H1 (cell line): ENCODE results near the gene BLVRA. TPM values are rescaled to one million over a fixed set of nuclear protein-coding genes. Genes with fewer than 3 reads are reported as not detected.

Experiments used
- CTCF ChIA-PET: fragments of 300-600 bp; sonication (Branson Sonifier 250); formaldehyde crosslinking; loops from one replicate; lab custom pipeline; 2021; ENCODE audit not compliant: partially characterized antibody; lab: Charles Lee
- POLR2A ChIA-PET: fragments of 300-600 bp; sonication (Branson Sonifier 250); formaldehyde crosslinking; loops from one replicate; lab custom pipeline; 2021; ENCODE audit warnings: inconsistent platforms; ENCODE audit not compliant: partially characterized antibody; lab: Charles Lee
- DNase-seq, 2 experiments: peaks; one replicate each; pipeline versions ENCODE4 v3.0.0 to v3.0.0-alpha.2; 2010 to 2022; ENCODE audit warnings: low spot score in 2 of 2, low read depth in 1 of 2, mixed read lengths in 1 of 2
- FAIRE-seq: peaks from 2 replicates; lab custom pipeline; 2011; peaks lifted over from hg19 to GRCh38; lab: Jason Lieb, UNC
- H2AFZ ChIP-seq: 2 replicates; pipeline ENCODE4 v1.8.1; 2012; ENCODE audit warnings: low read length, inconsistent platforms
- H2AK5ac ChIP-seq: 2 replicates; pipeline ENCODE4 v1.6.1; 2013; ENCODE audit warnings: low read depth, low read length
- H2BK120ac ChIP-seq: replicated peaks from 2 replicates; pipeline ENCODE3; 2013; ENCODE audit warnings: low read depth, low read length, inconsistent platforms
- H2BK12ac ChIP-seq: 2 replicates; pipeline ENCODE4 v1.6.1; 2013; ENCODE audit warnings: low read depth, low read length
- H2BK15ac ChIP-seq: 2 replicates; pipeline ENCODE4 v1.6.1; 2013; ENCODE audit warnings: low read length
- H2BK20ac ChIP-seq: 2 replicates; pipeline ENCODE4 v1.6.1; 2013; ENCODE audit warnings: low read length
- H2BK5ac ChIP-seq: 2 replicates; pipeline ENCODE4 v1.6.1; 2013; ENCODE audit warnings: low read depth, low read length
- H3K14ac ChIP-seq: 2 replicates; pipeline ENCODE4 v1.6.1; 2013; ENCODE audit warnings: inconsistent platforms; ENCODE audit not compliant: insufficient read length
- H3K18ac ChIP-seq: 2 replicates; pipeline ENCODE4 v1.6.1; 2013; ENCODE audit warnings: low read length; ENCODE audit errors: extremely low read depth
- H3K23ac ChIP-seq: 2 replicates; pipeline ENCODE4 v1.6.1; 2013; ENCODE audit warnings: inconsistent platforms; ENCODE audit not compliant: insufficient read length
- H3K23me2 ChIP-seq: 2 replicates; pipeline ENCODE4 v1.6.1; 2013; ENCODE audit warnings: low read depth, low read length
- H3K27ac ChIP-seq: 2 replicates; pipeline ENCODE4 v1.6.1; 2011; ENCODE audit warnings: low read depth, low read length, inconsistent platforms
- H3K27me3 ChIP-seq, 4 experiments: replicated peaks in 1 of 4; 1 replicate in 1 of 4; 2 replicates in 3 of 4; pipeline versions ENCODE4 v1.6.1 to v1.8.1; 2011 to 2013; ENCODE audit warnings: low read length in 3 of 4, mild to moderate bottlenecking in 3 of 4, inconsistent platforms in 2 of 4, mixed read lengths in 2 of 4, moderate library complexity in 1 of 4; ENCODE audit not compliant: control insufficient read depth in 3 of 4, insufficient read depth in 3 of 4; ENCODE audit errors: extremely low read depth in 1 of 4
- H3K36me3 ChIP-seq, 4 experiments: 2 replicates each; pipeline versions ENCODE4 v1.6.1 to v1.8.1; 2011 to 2013; ENCODE audit warnings: mild to moderate bottlenecking in 4 of 4, low read length in 3 of 4, moderate library complexity in 2 of 4, control low read depth in 1 of 4, inconsistent platforms in 1 of 4; ENCODE audit not compliant: insufficient read depth in 4 of 4, control insufficient read depth in 2 of 4
- H3K4ac ChIP-seq: replicated peaks from 2 replicates; pipeline ENCODE3; 2013; ENCODE audit warnings: low read length, low read depth, mixed read lengths, inconsistent platforms; ENCODE audit not compliant: insufficient read length
- H3K4me1 ChIP-seq, 4 experiments: replicated peaks in 1 of 4; 1 replicate in 1 of 4; 2 replicates in 3 of 4; pipeline versions ENCODE4 v1.6.1 to v1.8.1; 2011 to 2013; ENCODE audit warnings: low read length in 3 of 4, inconsistent platforms in 2 of 4, mixed read lengths in 1 of 4; ENCODE audit not compliant: insufficient read depth in 4 of 4, control insufficient read depth in 3 of 4
- H3K4me2 ChIP-seq, 2 experiments: 2 replicates each; pipeline versions ENCODE4 v1.6.1 to v1.8.1; 2011 to 2013; ENCODE audit warnings: low read depth in 2 of 2, low read length in 2 of 2, control low read depth in 1 of 2, inconsistent platforms in 1 of 2, mild to moderate bottlenecking in 1 of 2; ENCODE audit not compliant: insufficient read depth in 1 of 2
- H3K4me3 ChIP-seq, 4 experiments: fragments of 200-600, 300-600 bp in 1 of 4; sonication (generic), shearing (Covaris generic), sonication (Bioruptor Twin) in 1 of 4; 2 replicates each; pipeline versions ENCODE4 v1.5.1 to v1.8.1; 2011 to 2016; ENCODE audit warnings: low read length in 4 of 4, low read depth in 3 of 4, control low read depth in 2 of 4, inconsistent platforms in 2 of 4, mild to moderate bottlenecking in 2 of 4, mixed read lengths in 1 of 4, moderate library complexity in 1 of 4; ENCODE audit not compliant: insufficient read depth in 2 of 4; ENCODE audit errors: extremely low read depth in 1 of 4
- H3K56ac ChIP-seq: replicated peaks from 2 replicates; pipeline ENCODE3; 2013; ENCODE audit warnings: low read depth, mild to moderate bottlenecking, mixed read lengths, low read length, inconsistent platforms; ENCODE audit not compliant: insufficient read length
- H3K79me1 ChIP-seq: 2 replicates; pipeline ENCODE4 v1.6.1; 2013; ENCODE audit warnings: low read depth, low read length, control low read depth
- H3K79me2 ChIP-seq, 2 experiments: 2 replicates each; pipeline versions ENCODE4 v1.6.1 to v1.8.1; 2012 to 2013; ENCODE audit warnings: low read length in 2 of 2, mild to moderate bottlenecking in 2 of 2, inconsistent platforms in 1 of 2; ENCODE audit not compliant: insufficient read depth in 2 of 2, control insufficient read depth in 1 of 2
- H3K9ac ChIP-seq, 4 experiments: replicated peaks in 1 of 4; 1 replicate in 1 of 4; 2 replicates in 3 of 4; pipeline versions ENCODE4 v1.6.1 to v1.8.1; 2011 to 2013; ENCODE audit warnings: low read depth in 3 of 4, low read length in 3 of 4, control low read depth in 2 of 4, mild to moderate bottlenecking in 2 of 4, moderate library complexity in 2 of 4, inconsistent platforms in 1 of 4; ENCODE audit errors: extremely low read depth in 1 of 4
- H3K9me3 ChIP-seq, 2 experiments: 2 replicates each; pipeline versions ENCODE4 v1.6.1 to v1.8.1; 2012 to 2013; ENCODE audit warnings: mild to moderate bottlenecking in 2 of 2, moderate library complexity in 2 of 2, control low read depth in 1 of 2, inconsistent platforms in 1 of 2, low read depth in 1 of 2, low read length in 1 of 2, mixed read lengths in 1 of 2; ENCODE audit not compliant: insufficient read depth in 2 of 2
- H4K20me1 ChIP-seq, 2 experiments: replicated peaks in 1 of 2; 2 replicates each; pipeline versions ENCODE3 to v1.8.1; 2011 to 2013; ENCODE audit warnings: inconsistent platforms in 2 of 2, low read length in 2 of 2, mild to moderate bottlenecking in 1 of 2; ENCODE audit not compliant: insufficient read depth in 2 of 2, control insufficient read depth in 1 of 2
- H4K5ac ChIP-seq: 2 replicates; pipeline ENCODE4 v1.6.1; 2013; ENCODE audit warnings: low read length, low read depth, mixed read lengths, inconsistent platforms; ENCODE audit not compliant: insufficient read length
- H4K8ac ChIP-seq: 2 replicates; pipeline ENCODE4 v1.8.0; 2013; ENCODE audit warnings: mild to moderate bottlenecking, moderate library complexity, low read length, inconsistent platforms; ENCODE audit not compliant: insufficient read depth; ENCODE audit errors: extremely low read depth
- H4K91ac ChIP-seq: replicated peaks from 2 replicates; pipeline ENCODE3; 2013; ENCODE audit warnings: low read length, mixed read lengths, inconsistent platforms; ENCODE audit not compliant: insufficient read length
- ATF2 ChIP-seq: IDR thresholded peaks from 2 replicates; pipeline ENCODE4 v1.6.1; 2012; ENCODE audit warnings: low read length, inconsistent platforms
- E2F6 ChIP-seq: IDR thresholded peaks from 2 replicates; pipeline ENCODE4 v1.6.1; 2012; ENCODE audit warnings: inconsistent platforms
- EZH2 ChIP-seq: fragments of 200-600 bp; sonication (generic); IDR thresholded peaks from 2 replicates; pipeline ENCODE4 v1.7.1; 2012; ENCODE audit warnings: low read depth, mild to moderate bottlenecking, moderate library complexity, low read length, inconsistent platforms; ENCODE audit not compliant: severe bottlenecking
- MAFK ChIP-seq: IDR thresholded peaks from 2 replicates; pipeline ENCODE4 v1.6.1; 2012; ENCODE audit warnings: low read depth, mild to moderate bottlenecking, improper control_type of control experiment, low read length
- RNF2 ChIP-seq: fragments of 200-900, 300-1000 bp; sonication (generic); IDR thresholded peaks from 2 replicates; pipeline ENCODE4 v1.7.1; 2016; ENCODE audit warnings: borderline replicate concordance, low read depth, mild to moderate bottlenecking, antibody characterized with exemption, low read length; ENCODE audit not compliant: poor library complexity, severe bottlenecking; ENCODE audit errors: missing control alignments
- RXRA ChIP-seq: IDR thresholded peaks from 2 replicates; pipeline ENCODE4 v1.6.1; 2011; ENCODE audit warnings: low read depth, mild to moderate bottlenecking, low read length, moderate library complexity; ENCODE audit not compliant: insufficient read depth
- SIX5 ChIP-seq: IDR thresholded peaks from 2 replicates; pipeline ENCODE4 v1.6.1; 2011; ENCODE audit warnings: mild to moderate bottlenecking, low read depth, low read length
- SP1 ChIP-seq: IDR thresholded peaks from 2 replicates; pipeline ENCODE4 v1.6.1; 2011; ENCODE audit warnings: low read depth, low read length
- SRF ChIP-seq: IDR thresholded peaks from 2 replicates; pipeline ENCODE4 v1.6.1; 2011; ENCODE audit warnings: mild to moderate bottlenecking, low read depth, low read length, moderate library complexity
- TCF12 ChIP-seq: IDR thresholded peaks from 2 replicates; pipeline ENCODE4 v1.6.1; 2011; ENCODE audit warnings: low read depth, mild to moderate bottlenecking, low read length
- TEAD4 ChIP-seq: IDR thresholded peaks from 2 replicates; pipeline ENCODE4 v1.6.1; 2012; ENCODE audit warnings: low read depth, low read length, inconsistent platforms, mixed read lengths
- WGBS, 2 experiments: shearing (Covaris generic) in 1 of 2; methylation state at CpG; one replicate each; pipeline versions ENCODE4 v1.1.6 to v1.1.7; 2013 to 2015; ENCODE audit warnings: low lambda C conversion rate in 2 of 2, mixed read lengths in 2 of 2, inconsistent platforms in 1 of 2, low coverage in 1 of 2, missing lambda C conversion rate in 1 of 2; ENCODE audit not compliant: insufficient replicate concordance in 2 of 2, insufficient coverage in 1 of 2, insufficient read length in 1 of 2; ENCODE audit errors: extremely low coverage in 1 of 2, missing lambda C conversion rate in 1 of 2; 5-methylcytosine and 5-hydroxymethylcytosine counted together
- polyA plus RNA-seq, 7 experiments: library from polyadenylated mRNA; depleted of rRNA in 3 of 7; stranded (reverse) in 5 of 7; unstranded in 2 of 7; fragments of >200 nt in 5 of 7; fragments of 200-250 nt in 2 of 7; gene quantifications; 1 replicate in 5 of 7; 2 replicates in 1 of 7; 4 replicates in 1 of 7; pipeline versions ENCODE4 v1.2.1 to v1.2.3, GENCODE V29; 2011 to 2013; ENCODE audit warnings: missing spikeins in 2 of 7, mixed read lengths in 2 of 7
- total RNA-seq: library from RNA; stranded (reverse); fragmentation: NEBNext Ultra II Directional; extraction: Animal tissue kit (Norgen Biotek cat#: 25700); gene quantifications from 2 replicates; pipeline ENCODE4 v1.2.1, GENCODE V29; 2021

BLVRA gene
- total and polyA plus RNA-seq, 2 of the 8 experiments (the other 6 are each of a cell fraction or from before 2014, with no cell fraction given) = 16.1 to 37.1 TPM

- 25% methylated on average over 4 of the region's 4 CpGs; no CpG with 5 or more reads in 1 of the 2 experiments for WGBS, 2 experiments
- Histone ChIP-seq H3K4me1 (no peaks in the 10 kb centered on the region), H2AFZ (peak overlapping the region; percentile 72; the same call in 1 of the 2 replicates), H2BK20ac (no peak overlapping the region), H2AK5ac (no peak overlapping the region), H4K91ac (no peak overlapping the region), H3K79me2 (peaks cover 21 to 43% of the 10 kb centered on the region in 2 experiments), H3K27me3 (no peaks in the 10 kb centered on the region), H3K4me2 (peak overlapping the region; percentile 68 to 75), H3K23me2 (no peaks in the 10 kb centered on the region; the same call in 1 of the 2 replicates), H3K56ac (no peak overlapping the region), H2BK15ac (no peak overlapping the region), H4K20me1 (peaks cover 0 to 7% of the 10 kb centered on the region in 2 experiments), H2BK120ac (no peak overlapping the region), H3K36me3 (no peaks in the 10 kb centered on the region), H3K79me1 (no peaks in the 10 kb centered on the region), H3K23ac (no peak overlapping the region), H3K18ac (no peak overlapping the region), H2BK5ac (0 out of 2 replicates have a peak overlapping the region, but pooled peaks have one; percentile 73), H3K14ac (no peak overlapping the region), H3K9me3 (no peaks in the 10 kb centered on the region), H4K8ac (no peak overlapping the region), H4K5ac (no peak overlapping the region), H3K27ac (no peak overlapping the region), H3K4me3 (peak overlapping the region; percentile 87 to 96 (median 93)), H3K4ac (no peak overlapping the region), H2BK12ac (no peak overlapping the region), H3K9ac (peak overlapping the region in 2 of 4 experiments; percentile 84 to 85; a peak in 2 of 7 replicates)
- no peak for DNase-seq
- no peak for FAIRE-seq
- POLR2A ChIA-PET = interaction anchor here (1.0 to 2.6 kb wide), 13 partner anchors 9 to 147 kb away, joined by 3 to 12 read pairs (median 6); partner anchors contain the start of genes BLVRA and STK17A
- CTCF ChIA-PET = interaction anchor here (1.1 to 2.2 kb wide), 7 partner anchors 10 to 147 kb away, joined by 3 to 8 read pairs (median 4); partner anchors contain the start of gene STK17A
- no peak for TF ChIP-seq MAFK
- TF ChIP-seq E2F6 = no peak
- TF ChIP-seq SIX5 = no peak
- TF ChIP-seq SP1 = no peak
- TF ChIP-seq TEAD4 = no peak
- no peak for TF ChIP-seq RNF2
- TF ChIP-seq EZH2 = no peak
- no peak for TF ChIP-seq RXRA
- TF ChIP-seq ATF2 = no peak
- no peak for TF ChIP-seq TCF12
- no peak for TF ChIP-seq SRF
Observed at GRCh38 chr7:43729924-43730248, 28.6 kb upstream of the BLVRA start.
